GM18517 (cell line): ENCODE data around the gene ATP8B3.
A peak's percentile ranks its signal among the peaks of the same experiment; 100 is the strongest.

Experiments used
- ATAC-seq: cut with Tn5 transposase; IDR thresholded peaks from one replicate; pipeline ENCODE4 v1.9.1; 2021; ENCODE audit warnings: mild to moderate bottlenecking, moderate library complexity; ENCODE audit not compliant: unreplicated experiment

Gene ATP8B3, protein sequence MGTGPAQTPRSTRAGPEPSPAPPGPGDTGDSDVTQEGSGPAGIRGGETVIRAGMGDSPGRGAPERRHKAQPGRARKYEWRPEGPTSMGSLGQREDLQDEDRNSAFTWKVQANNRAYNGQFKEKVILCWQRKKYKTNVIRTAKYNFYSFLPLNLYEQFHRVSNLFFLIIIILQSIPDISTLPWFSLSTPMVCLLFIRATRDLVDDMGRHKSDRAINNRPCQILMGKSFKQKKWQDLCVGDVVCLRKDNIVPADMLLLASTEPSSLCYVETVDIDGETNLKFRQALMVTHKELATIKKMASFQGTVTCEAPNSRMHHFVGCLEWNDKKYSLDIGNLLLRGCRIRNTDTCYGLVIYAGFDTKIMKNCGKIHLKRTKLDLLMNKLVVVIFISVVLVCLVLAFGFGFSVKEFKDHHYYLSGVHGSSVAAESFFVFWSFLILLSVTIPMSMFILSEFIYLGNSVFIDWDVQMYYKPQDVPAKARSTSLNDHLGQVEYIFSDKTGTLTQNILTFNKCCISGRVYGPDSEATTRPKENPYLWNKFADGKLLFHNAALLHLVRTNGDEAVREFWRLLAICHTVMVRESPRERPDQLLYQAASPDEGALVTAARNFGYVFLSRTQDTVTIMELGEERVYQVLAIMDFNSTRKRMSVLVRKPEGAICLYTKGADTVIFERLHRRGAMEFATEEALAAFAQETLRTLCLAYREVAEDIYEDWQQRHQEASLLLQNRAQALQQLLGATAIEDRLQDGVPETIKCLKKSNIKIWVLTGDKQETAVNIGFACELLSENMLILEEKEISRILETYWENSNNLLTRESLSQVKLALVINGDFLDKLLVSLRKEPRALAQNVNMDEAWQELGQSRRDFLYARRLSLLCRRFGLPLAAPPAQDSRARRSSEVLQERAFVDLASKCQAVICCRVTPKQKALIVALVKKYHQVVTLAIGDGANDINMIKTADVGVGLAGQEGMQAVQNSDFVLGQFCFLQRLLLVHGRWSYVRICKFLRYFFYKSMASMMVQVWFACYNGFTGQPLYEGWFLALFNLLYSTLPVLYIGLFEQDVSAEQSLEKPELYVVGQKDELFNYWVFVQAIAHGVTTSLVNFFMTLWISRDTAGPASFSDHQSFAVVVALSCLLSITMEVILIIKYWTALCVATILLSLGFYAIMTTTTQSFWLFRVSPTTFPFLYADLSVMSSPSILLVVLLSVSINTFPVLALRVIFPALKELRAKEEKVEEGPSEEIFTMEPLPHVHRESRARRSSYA (N-terminal part only)

DNA sequence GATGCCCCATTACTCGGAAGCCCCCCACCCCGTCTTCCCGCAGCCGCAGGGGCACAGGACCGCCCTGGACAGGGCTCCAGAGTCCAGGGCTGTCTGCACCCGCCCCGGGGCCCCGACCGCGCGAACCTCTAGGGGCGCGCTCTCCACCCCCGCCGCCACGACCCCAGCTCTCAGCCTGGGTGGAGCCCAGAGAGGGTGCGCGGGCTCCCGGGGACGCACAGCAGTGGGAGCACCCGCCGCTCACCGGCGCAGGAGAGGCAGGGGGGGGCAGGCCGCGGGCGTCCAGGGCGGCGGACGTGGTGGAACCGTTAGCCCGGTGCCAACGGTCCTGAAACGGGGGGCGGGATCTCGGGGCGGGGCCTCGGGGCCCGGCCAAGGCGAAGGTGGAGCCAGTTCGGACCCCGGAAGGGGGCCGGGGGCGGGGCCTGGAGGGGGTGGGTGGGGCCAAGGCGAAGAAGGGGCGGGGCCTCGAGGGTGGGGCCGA lies at the start of gene ATP8B3:
Gene ATP8B3 (minus strand): TSS at position 335 of the 484 bp plus-strand sequence. CDS start 540 bp downstream, outside the sequence.
- peak; percentile 15 for ATAC-seq

DNA sequence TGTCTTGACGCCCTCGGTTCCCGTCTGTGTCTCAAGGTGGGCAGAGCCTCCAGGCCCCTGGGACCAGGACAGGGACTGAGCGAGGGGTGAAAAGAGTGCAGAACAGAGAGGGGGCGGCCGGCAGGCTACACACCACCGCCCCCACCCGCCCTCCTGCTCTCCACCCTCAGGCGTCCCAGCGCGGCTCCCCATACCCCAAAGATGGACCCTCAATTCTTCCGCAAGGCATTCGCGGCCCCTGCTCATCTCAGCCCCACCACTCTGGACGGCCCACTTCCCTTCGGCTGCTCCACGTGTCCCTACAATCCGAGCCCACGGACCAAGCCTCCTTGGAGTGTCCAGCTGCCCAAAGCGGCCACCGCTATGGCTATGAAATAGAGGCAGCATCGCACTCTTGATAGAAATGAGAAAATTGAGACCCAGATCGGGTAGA lies 49.5 kb upstream of the ATP8B3 start:
- no peak for ATAC-seq

DNA sequence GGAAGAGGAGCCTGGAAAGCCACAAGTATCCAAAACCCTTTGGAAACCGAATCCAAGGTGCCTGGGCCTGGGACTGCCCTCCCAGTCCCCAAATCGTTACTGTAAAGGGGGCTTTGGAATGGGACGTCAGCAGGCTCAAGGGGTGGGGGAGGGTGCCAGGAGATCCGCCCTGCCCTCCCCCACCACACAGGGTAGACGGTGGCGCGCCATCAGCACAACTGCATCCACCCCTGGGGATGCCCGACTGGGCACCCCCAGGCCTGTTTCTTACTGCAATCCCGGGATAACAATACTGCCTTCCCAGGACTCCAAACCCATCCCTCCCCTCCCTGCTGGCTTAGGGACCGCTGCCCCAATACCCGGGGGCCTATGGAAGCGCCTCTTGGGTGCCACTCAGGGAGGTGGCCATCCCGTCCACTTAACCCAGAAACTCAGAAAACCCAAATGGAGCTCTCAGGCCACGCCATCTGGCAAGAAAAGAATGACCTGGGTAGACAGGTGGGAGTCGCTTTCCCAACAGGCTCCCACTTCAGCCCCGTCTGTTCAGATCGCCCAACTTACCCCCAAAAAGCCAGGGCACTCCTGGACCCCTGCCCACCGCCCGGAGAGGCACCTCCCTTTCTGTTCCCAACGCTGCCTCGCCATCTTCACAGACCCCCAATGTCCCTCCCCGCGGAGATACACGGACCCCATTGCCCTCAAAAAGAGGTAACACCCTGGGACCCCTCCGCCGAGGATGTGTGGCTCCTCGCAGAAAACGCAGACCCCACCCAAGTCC lies 48.9 kb upstream of the ATP8B3 start:
- no peak for ATAC-seq

DNA sequence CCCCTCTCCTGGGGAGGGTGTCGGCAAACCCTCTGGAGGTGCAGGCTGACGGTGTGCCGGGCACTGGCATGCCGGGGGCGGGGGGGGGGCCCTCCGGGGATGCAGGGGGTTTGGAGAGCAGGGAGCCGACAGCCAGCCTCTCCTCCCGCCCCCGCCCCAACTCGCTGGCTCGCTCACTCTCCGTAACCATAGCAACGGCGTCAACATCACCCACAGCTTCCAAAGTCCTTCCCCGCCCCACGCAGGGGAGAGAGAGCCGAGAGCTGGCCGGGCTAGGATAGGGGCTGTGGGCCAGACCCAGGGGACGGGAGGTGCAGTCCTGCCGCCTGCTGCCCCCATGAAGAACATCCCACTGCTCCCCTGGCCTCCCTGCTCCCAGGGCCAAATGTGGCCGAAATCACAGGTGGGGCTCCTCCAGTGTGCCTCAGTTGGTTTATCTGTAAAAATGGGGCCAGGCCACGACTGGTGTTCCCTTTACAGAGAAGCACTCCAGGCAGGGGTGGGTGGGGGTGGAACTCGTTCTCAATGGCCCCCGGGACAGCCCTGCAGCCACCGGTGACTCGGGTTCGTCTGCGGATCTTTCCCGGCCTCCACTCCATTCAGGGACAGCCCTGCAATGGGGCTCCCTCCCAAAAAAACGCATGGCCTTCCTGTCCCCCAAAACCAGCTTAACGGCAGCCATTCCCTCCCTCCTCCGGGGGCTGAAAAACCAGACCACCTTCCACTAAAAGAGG lies 48.1 kb upstream of the ATP8B3 start:
- no peak for ATAC-seq

DNA sequence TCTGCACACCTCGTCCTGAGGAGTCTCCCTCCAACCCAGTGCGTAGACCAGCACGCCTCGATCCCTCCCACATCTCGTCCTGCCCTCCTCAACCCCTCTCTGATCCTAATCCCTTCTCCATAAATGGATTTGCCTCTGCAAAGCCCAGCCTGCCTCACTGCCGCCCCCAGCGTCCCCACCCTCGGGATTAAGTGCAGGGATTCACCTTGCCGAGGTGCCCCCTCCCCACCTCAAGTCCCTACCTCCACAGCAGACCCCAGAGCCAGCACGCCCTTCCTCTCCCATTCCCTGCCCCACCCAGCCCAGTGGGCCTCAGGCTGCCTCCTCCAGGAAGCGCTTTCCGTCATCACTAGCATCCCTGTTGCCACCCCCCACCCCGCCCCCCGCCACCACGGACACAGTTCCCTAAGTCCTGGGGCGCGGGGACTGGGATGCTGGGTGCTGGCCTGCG lies 47.3 kb upstream of the ATP8B3 start:
- no peak for ATAC-seq

DNA sequence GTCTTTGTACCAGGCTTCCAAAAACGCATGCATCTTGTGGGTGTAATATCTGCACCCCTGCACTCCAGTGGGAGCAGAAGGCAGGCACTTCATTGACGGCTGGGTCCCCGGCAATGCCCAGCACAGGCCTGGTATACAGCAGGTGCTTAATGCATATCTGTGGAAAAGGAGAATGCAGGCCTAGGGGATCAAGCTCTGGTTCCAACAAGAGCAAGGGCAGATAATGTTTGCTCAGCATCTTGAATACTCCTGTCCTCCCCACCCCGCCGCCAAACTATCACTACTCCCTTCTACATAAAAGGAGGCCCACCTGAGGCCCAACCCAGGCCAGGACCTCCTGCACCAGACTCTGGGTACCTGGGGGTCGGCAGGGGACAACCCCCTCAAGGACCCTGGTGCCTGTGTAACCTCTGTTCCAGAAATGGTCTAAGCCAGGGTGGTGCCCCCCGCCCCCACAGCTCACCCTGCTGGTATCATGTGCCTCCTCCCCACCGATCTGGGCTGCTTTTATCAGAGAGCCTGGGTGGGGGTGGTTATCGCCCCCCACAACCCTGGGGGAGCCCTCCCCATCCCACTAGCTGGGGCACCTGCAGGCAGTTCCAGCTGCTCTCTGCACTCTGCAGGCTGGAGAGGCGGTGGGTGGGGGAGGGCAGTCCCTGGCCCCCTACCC lies 46.5 kb upstream of the ATP8B3 start:
- no peak for ATAC-seq

DNA sequence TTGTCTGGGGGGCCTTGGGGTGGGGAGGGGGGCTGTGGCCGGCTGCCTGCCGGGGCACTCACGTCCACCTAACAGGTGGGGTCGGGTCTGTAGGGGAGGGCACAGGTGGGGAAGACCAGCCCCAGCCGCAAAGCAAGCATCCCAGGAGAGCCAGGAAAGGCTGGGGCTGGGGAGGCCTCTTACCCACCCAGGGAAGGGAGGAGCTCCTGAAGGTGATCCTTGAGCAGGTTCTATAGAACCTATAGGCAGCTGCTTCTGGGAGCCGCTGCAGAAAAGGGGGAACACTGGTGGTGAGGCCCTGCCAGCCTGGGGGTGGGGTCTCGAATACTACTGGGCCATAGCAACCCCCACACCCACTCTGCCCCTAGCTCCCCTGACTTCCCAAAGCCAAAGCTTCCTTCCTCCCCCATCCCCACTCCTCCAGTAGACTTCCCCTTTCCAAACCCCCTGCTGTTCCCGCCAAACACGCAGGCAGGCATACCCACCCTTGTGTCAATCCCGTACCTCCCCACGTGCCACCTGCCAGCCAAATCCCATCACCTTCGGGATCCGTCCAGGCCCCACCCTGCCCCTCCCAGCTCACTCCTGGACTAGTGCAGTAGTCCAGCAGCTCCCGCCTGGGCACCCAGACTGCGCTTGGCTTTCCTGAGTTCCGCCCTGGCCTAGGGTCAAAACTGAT lies 45.7 kb upstream of the ATP8B3 start:
- ATAC-seq, result no peak

DNA sequence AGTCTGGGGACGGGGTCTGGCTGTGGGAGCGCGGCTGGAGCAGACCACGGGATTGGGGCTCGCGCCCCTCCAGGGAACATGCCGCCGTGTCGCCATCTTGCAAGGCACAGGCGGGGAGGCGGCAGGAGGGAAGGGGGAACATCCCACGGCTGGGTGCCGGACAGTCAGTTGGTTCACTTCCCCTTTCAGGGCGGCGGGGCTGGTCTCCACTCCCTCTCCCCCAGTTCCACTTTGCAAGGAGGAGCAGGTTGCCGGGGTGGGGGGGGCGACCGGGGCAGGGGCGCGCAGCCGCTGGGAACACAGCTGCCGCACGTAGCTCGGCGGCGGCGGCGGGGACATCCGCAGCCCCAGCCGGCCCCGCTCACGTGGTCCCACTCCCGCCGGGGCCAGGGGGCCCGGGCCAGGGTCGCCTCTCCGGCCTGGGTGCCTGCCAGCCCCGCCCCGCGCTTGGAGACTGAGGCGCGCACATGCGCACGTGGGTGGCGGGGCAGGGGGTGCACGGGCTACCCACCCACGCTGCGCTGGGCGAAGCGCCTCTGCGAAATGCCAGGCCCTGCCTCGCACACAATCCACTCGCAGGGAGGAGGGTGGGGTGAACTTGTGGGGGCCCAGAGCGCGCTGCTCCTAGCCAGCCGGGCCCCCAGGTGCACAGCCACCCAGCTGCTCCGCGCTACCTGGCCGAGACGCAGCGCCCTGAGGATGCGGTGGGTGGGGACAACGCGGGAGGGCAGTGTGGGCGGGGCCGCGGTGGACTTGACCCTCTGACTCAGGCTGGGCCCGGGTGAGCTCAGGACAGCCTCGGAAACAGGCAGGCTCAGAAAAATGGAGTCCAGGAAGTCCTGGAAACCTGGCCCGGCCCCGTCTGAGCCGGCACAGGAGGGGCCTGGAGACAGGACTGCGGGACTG lies 44.9 kb upstream of the ATP8B3 start:
- ATAC-seq, result no peak

DNA sequence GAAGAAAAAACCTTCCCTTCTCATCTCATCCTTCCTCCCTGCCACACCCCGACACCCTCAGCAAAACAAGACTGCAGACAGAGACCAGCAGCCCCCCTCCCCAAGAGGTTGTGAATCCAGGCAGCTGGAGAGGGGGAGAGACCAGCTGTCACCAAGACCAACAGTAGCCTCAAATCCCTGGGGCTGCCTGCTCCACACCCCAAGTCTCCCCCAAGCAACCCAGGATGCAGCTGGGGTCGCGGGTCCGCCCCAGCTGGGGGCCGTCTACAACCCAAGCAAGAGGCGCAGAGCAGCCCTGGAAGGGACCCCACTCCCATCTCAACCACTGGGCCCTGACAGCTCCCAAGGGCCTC lies 44.2 kb upstream of the ATP8B3 start:
- ATAC-seq, result no peak

DNA sequence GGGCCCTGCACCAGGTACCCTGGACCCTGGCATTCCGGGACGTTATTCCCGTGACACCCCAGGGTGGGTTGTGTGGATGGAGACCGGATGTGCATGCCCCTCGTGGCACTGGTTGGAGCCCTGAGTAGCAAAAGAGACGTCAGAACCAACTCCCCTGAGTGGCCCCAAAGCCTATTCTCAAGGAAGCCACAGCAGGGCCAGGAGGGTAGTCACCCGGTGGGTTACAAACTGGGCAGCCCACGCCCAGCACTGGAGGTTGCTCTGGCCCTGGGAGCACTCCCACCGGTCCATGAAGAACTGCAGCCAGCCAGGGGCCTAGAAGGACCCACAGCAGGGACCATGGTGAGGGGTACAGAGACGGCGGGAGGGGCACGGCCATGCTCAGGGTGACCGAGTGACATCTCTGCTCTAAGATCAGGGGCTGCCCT lies 43.8 kb upstream of the ATP8B3 start:
- no peak for ATAC-seq

DNA sequence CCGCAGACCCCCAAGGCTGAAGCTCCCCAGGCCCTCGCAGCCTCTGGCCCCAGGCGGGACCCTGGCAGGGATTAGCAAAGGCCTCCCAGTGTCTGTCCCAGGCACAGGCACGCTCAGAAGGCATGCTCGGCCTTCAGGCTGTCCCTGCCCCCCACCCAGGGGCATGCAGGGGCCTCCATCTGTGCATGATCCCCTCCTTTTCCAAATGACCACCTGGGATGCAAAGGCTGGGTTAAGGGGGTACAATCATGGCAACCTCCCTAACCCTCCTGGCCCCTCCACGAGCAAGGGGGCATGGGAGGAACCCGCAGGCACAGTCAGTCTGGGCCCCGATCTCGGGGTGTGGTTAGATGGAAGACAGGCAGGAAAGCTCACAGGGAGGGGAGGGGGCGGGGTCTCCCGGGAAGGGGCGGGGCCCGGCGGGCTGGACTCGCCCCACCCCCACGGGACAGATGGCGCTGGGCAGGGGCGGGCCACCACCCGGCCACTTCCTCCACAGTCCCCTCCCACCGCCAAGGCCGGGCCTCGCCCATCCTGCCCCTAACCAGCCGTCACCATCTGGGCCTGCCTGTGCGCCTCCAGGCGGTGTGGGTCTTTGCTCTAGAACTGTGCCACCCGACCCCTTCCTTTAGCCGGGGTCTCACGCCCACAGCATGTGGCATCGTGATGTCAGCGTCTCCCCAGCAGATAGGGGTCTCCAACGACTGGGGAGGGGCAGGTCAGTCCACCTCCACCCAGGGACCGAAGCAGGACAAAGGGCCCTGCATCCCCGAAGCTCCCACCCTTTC lies 43.2 kb upstream of the ATP8B3 start:
- no peak for ATAC-seq

DNA sequence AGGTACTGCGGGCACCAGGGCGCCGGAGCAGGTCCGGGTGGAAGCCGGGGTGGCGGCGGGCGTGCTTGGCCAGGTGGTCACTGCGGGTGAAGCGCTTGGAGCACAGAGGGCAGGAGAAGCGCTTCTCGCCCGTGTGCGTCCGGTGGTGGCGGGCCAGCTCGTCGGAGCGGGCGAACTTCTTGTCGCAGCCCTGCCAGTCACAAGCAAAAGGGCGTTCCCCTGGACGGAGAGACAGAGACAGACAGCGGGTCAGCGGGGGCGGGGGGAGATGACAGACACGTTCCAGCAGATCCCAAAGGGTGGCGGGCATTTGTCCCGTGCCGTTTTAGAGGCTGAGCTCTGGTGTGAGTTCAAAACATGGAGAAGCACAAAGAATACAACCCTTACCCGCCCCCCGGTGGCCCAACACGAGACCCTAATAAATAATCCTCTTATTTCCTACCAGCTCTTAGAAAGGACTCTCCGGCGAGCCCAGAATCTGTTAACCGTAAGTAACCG lies 42.5 kb upstream of the ATP8B3 start:
- no peak for ATAC-seq

DNA sequence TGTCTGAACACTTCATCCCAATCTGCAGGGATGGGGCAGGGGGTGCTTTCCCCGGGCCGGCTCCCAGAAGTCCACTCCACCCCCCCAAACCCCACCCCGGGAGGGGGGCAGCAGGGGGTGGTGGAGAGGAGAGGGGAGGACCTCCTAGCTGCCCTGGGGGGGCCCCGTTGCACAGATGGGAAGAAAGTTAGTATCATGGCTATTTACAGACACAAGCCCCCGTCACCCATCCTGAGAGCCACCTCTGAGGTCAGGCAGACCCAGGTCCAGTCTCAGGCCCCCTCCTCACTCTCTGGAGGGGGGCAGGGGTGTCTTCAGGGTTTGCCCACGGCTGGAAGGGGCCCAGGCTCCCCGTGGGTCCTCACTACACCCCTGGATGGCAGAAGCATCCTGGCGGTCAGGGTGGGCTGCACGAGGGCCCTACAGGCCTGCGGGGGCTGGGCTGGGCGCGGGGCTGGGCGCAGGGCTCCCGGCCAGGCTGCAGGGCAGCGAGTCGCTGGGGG lies 42.0 kb upstream of the ATP8B3 start:
- no peak for ATAC-seq

DNA sequence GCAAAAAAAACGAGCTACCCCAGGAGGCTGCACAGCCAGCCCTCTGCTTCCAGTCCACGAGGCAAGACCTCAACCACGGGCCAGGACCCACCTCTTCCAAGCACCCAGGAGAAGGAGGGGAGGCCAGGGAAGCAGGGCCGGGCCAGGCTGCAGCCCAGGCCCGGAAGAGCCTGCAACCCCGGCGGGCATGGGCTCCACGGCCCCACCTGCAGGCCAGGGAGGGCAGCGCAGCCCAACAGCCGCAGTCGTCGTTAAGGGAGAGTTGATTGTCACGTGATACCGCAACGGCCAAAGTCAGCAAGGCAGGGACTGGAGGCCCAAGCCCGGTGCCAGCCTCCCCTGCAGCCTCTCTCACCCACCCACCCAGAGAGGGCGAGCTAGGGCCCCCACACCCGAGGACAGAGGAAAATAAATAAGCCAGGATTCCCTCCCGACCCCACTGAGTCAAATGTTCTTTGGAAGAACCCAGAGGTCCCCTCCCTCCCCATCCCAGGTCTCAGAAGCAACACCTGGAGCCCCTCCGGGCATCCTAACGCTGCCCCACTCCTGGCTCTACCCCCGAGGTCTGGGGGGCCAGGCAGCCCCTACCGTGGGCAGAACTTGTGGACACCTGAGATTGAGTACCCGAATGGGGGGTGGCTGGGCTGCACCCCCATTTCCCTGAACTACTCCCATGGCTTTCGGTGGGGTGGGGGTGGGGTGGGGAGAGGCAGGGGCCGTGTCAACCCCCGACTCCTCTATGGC lies 41.4 kb upstream of the ATP8B3 start:
- no peak for ATAC-seq

DNA sequence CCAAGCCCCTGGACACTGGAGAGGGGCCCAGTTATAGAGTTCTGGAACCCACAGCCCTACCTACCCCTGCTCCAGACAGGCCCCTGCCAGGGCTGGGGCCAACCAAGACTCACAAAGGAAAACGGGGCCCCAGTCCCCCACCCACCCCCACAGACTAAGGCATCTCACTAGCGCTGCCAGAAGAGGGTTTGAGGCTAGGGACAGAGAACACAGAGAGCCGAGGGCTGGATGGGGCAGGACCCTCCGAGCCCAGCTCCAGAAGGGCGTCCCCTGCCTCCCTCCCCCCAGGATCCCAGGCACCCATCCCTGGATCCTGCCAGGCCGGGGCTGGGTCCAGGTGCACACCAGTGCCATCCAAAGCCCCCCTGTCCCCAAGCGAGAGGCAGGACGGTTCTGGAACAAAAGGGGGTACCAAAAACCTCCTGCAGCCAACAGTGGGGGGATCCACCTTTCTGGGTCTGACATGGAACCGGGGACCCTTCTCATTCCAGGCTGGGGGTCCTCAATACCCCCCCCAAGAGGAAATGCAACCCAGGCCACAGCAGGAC lies 40.6 kb upstream of the ATP8B3 start:
- no peak for ATAC-seq
